HEK293 (cell line): ENCODE results near the gene FADS6.

Experiments used
- CTCF ChIA-PET: fragments of 350-600 bp; formaldehyde crosslinking; extraction: SDS; loops from one replicate; lab custom pipeline; 2021; ENCODE audit warnings: antibody characterized with exemption; lab: Yijun Ruan, JAX
- POLR2A ChIA-PET: fragments of 300-600 bp; formaldehyde crosslinking; extraction: SDS; loops from one replicate; lab custom pipeline; 2020; ENCODE audit warnings: antibody characterized with exemption, inconsistent platforms; lab: Yijun Ruan, JAX
- H3K27ac ChIP-seq: fragments of 200-500 bp; sonication (Bioruptor generic); 2 replicates; pipeline ENCODE4 v1.5.1; 2014; ENCODE audit warnings: low read depth, low read length, control low read depth, inconsistent platforms; ENCODE audit errors: extremely low read depth
- H3K36me3 ChIP-seq, 2 experiments: fragments of 200-500 bp in 1 of 2; sonication (Bioruptor generic) in 1 of 2; 1 replicate in 1 of 2; 2 replicates in 1 of 2; pipeline ENCODE4 v1.5.1; 2014 to 2017; ENCODE audit warnings: inconsistent platforms in 2 of 2, low read length in 2 of 2; ENCODE audit not compliant: control insufficient read depth in 2 of 2, insufficient read depth in 1 of 2
- H3K4me1 ChIP-seq: fragments of 200-500 bp; sonication (Bioruptor generic); 2 replicates; pipeline ENCODE4 v1.5.1; 2014; ENCODE audit warnings: mild to moderate bottlenecking, low read length, inconsistent platforms; ENCODE audit not compliant: control insufficient read depth, insufficient read depth
- H3K4me3 ChIP-seq: 2 replicates; pipeline ENCODE4 v1.5.1; 2011; ENCODE audit warnings: low read depth, mild to moderate bottlenecking, control low read depth, low read length, moderate library complexity
- H3K9me3 ChIP-seq: fragments of 200-500 bp; sonication (Bioruptor generic); 2 replicates; pipeline ENCODE4 v1.5.1; 2014; ENCODE audit warnings: low read depth, low read length, inconsistent platforms; ENCODE audit not compliant: control insufficient read depth, insufficient read depth
- BCL11A ChIP-seq: fragments of 450-650 bp; formaldehyde crosslinking; IDR thresholded peaks from 2 replicates; pipeline ENCODE4 v1.5.1; 2016; ENCODE audit warnings: low read depth, missing biosample characterization, missing genetic modification characterization
- CTCF ChIP-seq: fragments of 450-650 bp; formaldehyde crosslinking; IDR thresholded peaks from 2 replicates; pipeline ENCODE4 v1.5.1; 2016; ENCODE audit warnings: missing biosample characterization, missing genetic modification characterization
- OVOL3 ChIP-seq: fragments of 450-650 bp; formaldehyde crosslinking; IDR thresholded peaks from 2 replicates; pipeline ENCODE4 v1.5.1; 2016; ENCODE audit warnings: missing biosample characterization, missing genetic modification characterization
- SCRT1 ChIP-seq: fragments of 450-650 bp; formaldehyde crosslinking; IDR thresholded peaks from 2 replicates; pipeline ENCODE4 v1.5.1; 2016; ENCODE audit warnings: missing biosample characterization, missing genetic modification characterization, borderline replicate concordance
- SCRT2 ChIP-seq: fragments of 450-650 bp; formaldehyde crosslinking; IDR thresholded peaks from 2 replicates; pipeline ENCODE4 v1.5.1; 2016; ENCODE audit warnings: missing biosample characterization, missing genetic modification characterization
- SP3 ChIP-seq: fragments of 450-650 bp; formaldehyde crosslinking; IDR thresholded peaks from 2 replicates; pipeline ENCODE4 v1.5.1; 2016; ENCODE audit warnings: missing biosample characterization, missing genetic modification characterization
- TRIM28 ChIP-seq: IDR thresholded peaks from 2 replicates; pipeline ENCODE4 v1.6.1; 2011; ENCODE audit warnings: low read length, control low read depth, borderline replicate concordance
- WT1 ChIP-seq: fragments of 450-650 bp; formaldehyde crosslinking; IDR thresholded peaks from 2 replicates; pipeline ENCODE4 v1.5.1; 2016; ENCODE audit warnings: missing biosample characterization, missing genetic modification characterization
- ZBTB10 ChIP-seq: fragments of 450-650 bp; formaldehyde crosslinking; IDR thresholded peaks from 2 replicates; pipeline ENCODE4 v1.5.1; 2016; ENCODE audit warnings: missing biosample characterization, missing genetic modification characterization
- ZBTB21 ChIP-seq: fragments of 450-650 bp; formaldehyde crosslinking; IDR thresholded peaks from 2 replicates; pipeline ENCODE4 v1.5.1; 2017; ENCODE audit warnings: missing biosample characterization, missing genetic modification characterization
- ZFHX2 ChIP-seq: fragments of 450-650 bp; formaldehyde crosslinking; conservative IDR thresholded peaks from 2 replicates; pipeline ENCODE4 v1.5.1; 2016; ENCODE audit warnings: missing biosample characterization, missing genetic modification characterization
- ZFP3 ChIP-seq: fragments of 450-650 bp; formaldehyde crosslinking; IDR thresholded peaks from 2 replicates; pipeline ENCODE4 v1.5.1; 2016; ENCODE audit warnings: low read depth, missing biosample characterization, missing genetic modification characterization
- ZFP69B ChIP-seq: fragments of 450-650 bp; formaldehyde crosslinking; IDR thresholded peaks from 2 replicates; pipeline ENCODE4 v1.5.1; 2016; ENCODE audit warnings: missing biosample characterization, missing genetic modification characterization
- ZNF10 ChIP-seq: fragments of 450-650 bp; formaldehyde crosslinking; IDR thresholded peaks from 2 replicates; pipeline ENCODE4 v1.5.1; 2017; ENCODE audit warnings: missing biosample characterization, missing genetic modification characterization
- ZNF114 ChIP-seq: fragments of 450-650 bp; formaldehyde crosslinking; IDR thresholded peaks from 2 replicates; pipeline ENCODE4 v1.5.0; 2017; ENCODE audit warnings: missing biosample characterization, missing genetic modification characterization
- ZNF211 ChIP-seq: fragments of 450-650 bp; formaldehyde crosslinking; IDR thresholded peaks from 2 replicates; pipeline ENCODE4 v1.5.1; 2016; ENCODE audit warnings: low read depth, missing biosample characterization, missing genetic modification characterization
- ZNF391 ChIP-seq: fragments of 450-650 bp; formaldehyde crosslinking; IDR thresholded peaks from 2 replicates; pipeline ENCODE4 v1.5.1; 2016; ENCODE audit warnings: low read depth, missing biosample characterization, missing genetic modification characterization, borderline replicate concordance
- ZNF404 ChIP-seq: fragments of 450-650 bp; formaldehyde crosslinking; IDR thresholded peaks from 2 replicates; pipeline ENCODE4 v1.5.1; 2017; ENCODE audit warnings: missing biosample characterization, missing genetic modification characterization
- ZNF501 ChIP-seq: fragments of 450-650 bp; formaldehyde crosslinking; IDR thresholded peaks from 2 replicates; pipeline ENCODE4 v1.5.1; 2016; ENCODE audit warnings: missing biosample characterization, missing genetic modification characterization
- ZNF514 ChIP-seq: fragments of 450-650 bp; formaldehyde crosslinking; IDR thresholded peaks from 2 replicates; pipeline ENCODE4 v1.5.1; 2016; ENCODE audit warnings: missing biosample characterization, missing genetic modification characterization
- ZNF580 ChIP-seq: fragments of 450-650 bp; formaldehyde crosslinking; IDR thresholded peaks from 2 replicates; pipeline ENCODE4 v1.5.1; 2016; ENCODE audit warnings: missing biosample characterization, missing genetic modification characterization
- ZNF596 ChIP-seq: fragments of 450-650 bp; IDR thresholded peaks from 2 replicates; pipeline ENCODE4 v1.5.0; 2018; ENCODE audit warnings: missing biosample characterization, mild to moderate bottlenecking, missing genetic modification characterization, moderate library complexity
- ZNF785 ChIP-seq: fragments of 450-650 bp; formaldehyde crosslinking; IDR thresholded peaks from 2 replicates; pipeline ENCODE4 v1.5.1; 2016; ENCODE audit warnings: missing biosample characterization, missing genetic modification characterization
- TF ChIP-seq, protein P1 (sequence below): fragments of 450-650 bp; formaldehyde crosslinking; IDR thresholded peaks from 2 replicates; pipeline ENCODE4 v1.5.1; 2016; ENCODE audit warnings: missing biosample characterization, missing genetic modification characterization
- TF ChIP-seq, protein P2 (sequence below): fragments of 450-650 bp; formaldehyde crosslinking; IDR thresholded peaks from 2 replicates; pipeline ENCODE4 v1.5.1; 2016; ENCODE audit warnings: missing biosample characterization, missing genetic modification characterization, low read depth
- TF ChIP-seq, protein P3 (sequence below): fragments of 450-650 bp; formaldehyde crosslinking; IDR thresholded peaks from 2 replicates; pipeline ENCODE4 v1.5.1; 2016; ENCODE audit warnings: missing biosample characterization, missing genetic modification characterization
- TF ChIP-seq, protein P4 (sequence below): IDR thresholded peaks from 2 replicates; pipeline ENCODE4 v1.6.1; 2011; ENCODE audit warnings: mild to moderate bottlenecking, low read depth, low read length, borderline replicate concordance

FADS6 gene

GRCh38 chr17:74864866-74865395 lies 28.5 kb downstream of the FADS6 start:
- POLR2A ChIA-PET: interaction anchor here (0.5 to 5.0 kb wide), 5 partner anchors 8 to 124 kb away, joined by 3 to 40 read pairs (median 3); partner anchors contain the start of gene FDXR
- H3K27ac ChIP-seq: no peak overlapping the region
- TF ChIP-seq SCRT2 (tag by site-specific recombination) (peak; percentile 99), OVOL3 (tag by site-specific recombination) (no peak), ZNF114 (tag by site-specific recombination) (no peak), ZNF211 (tag by site-specific recombination) (no peak), WT1 (tag by site-specific recombination) (no peak), ZFP3 (tag by site-specific recombination) (no peak), ZBTB21 (tag by site-specific recombination) (no peak), SP3 (tag by site-specific recombination) (no peak; the same call in 1 of the 2 replicates), TRIM28 (no peak), SCRT1 (tag by site-specific recombination) (peak; percentile 99), BCL11A (peak; percentile 71; the same call in 1 of the 2 replicates), CTCF (tag by site-specific recombination) (peak; percentile 85), ZNF404 (no peak), ZFHX2 (tag by site-specific recombination) (no peak), ZNF785 (no peak), ZNF391 (tag by site-specific recombination) (no peak), ZBTB10 (tag by site-specific recombination) (no peak), ZFP69B (peak; percentile 54; the same call in 1 of the 2 replicates), ZNF580 (tag by site-specific recombination) (no peak), ZNF501 (tag by site-specific recombination) (no peak), ZNF10 (tag by site-specific recombination) (0 out of 2 replicates have a peak, but pooled peaks have one; percentile 40), ZNF596 (tag by site-specific recombination) (no peak), ZNF514 (tag by site-specific recombination) (no peak)
- TF ChIP-seq, protein P1, sequence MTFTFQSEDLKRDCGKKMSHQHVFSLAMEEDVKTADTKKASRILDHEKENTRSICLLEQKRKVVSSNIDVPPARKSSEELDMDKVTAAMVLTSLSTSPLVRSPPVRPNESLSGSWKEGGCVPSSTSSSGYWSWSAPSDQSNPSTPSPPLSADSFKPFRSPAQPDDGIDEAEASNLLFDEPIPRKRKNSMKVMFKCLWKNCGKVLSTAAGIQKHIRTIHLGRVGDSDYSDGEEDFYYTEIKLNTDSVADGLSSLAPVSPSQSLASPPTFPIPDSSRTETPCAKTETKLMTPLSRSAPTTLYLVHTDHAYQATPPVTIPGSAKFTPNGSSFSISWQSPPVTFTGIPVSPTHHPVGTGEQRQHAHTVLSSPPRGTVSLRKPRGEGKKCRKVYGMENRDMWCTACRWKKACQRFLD: no peak
- TF ChIP-seq, protein P2, sequence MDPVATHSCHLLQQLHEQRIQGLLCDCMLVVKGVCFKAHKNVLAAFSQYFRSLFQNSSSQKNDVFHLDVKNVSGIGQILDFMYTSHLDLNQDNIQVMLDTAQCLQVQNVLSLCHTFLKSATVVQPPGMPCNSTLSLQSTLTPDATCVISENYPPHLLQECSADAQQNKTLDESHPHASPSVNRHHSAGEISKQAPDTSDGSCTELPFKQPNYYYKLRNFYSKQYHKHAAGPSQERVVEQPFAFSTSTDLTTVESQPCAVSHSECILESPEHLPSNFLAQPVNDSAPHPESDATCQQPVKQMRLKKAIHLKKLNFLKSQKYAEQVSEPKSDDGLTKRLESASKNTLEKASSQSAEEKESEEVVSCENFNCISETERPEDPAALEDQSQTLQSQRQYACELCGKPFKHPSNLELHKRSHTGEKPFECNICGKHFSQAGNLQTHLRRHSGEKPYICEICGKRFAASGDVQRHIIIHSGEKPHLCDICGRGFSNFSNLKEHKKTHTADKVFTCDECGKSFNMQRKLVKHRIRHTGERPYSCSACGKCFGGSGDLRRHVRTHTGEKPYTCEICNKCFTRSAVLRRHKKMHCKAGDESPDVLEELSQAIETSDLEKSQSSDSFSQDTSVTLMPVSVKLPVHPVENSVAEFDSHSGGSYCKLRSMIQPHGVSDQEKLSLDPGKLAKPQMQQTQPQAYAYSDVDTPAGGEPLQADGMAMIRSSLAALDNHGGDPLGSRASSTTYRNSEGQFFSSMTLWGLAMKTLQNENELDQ (tag by site-specific recombination): no peak
- TF ChIP-seq, protein P3, sequence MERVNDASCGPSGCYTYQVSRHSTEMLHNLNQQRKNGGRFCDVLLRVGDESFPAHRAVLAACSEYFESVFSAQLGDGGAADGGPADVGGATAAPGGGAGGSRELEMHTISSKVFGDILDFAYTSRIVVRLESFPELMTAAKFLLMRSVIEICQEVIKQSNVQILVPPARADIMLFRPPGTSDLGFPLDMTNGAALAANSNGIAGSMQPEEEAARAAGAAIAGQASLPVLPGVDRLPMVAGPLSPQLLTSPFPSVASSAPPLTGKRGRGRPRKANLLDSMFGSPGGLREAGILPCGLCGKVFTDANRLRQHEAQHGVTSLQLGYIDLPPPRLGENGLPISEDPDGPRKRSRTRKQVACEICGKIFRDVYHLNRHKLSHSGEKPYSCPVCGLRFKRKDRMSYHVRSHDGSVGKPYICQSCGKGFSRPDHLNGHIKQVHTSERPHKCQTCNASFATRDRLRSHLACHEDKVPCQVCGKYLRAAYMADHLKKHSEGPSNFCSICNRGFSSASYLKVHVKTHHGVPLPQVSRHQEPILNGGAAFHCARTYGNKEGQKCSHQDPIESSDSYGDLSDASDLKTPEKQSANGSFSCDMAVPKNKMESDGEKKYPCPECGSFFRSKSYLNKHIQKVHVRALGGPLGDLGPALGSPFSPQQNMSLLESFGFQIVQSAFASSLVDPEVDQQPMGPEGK (tag by site-specific recombination): peak; percentile 40; the same call in 1 of the 2 replicates
- TF ChIP-seq, protein P4, sequence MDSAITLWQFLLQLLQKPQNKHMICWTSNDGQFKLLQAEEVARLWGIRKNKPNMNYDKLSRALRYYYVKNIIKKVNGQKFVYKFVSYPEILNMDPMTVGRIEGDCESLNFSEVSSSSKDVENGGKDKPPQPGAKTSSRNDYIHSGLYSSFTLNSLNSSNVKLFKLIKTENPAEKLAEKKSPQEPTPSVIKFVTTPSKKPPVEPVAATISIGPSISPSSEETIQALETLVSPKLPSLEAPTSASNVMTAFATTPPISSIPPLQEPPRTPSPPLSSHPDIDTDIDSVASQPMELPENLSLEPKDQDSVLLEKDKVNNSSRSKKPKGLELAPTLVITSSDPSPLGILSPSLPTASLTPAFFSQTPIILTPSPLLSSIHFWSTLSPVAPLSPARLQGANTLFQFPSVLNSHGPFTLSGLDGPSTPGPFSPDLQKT: no peak

More at GRCh38 chr17:74864866-74865395, 28.5 kb downstream of the FADS6 start:
- Histone ChIP-seq H3K4me1 (0 out of 2 replicates have a peak, but pooled peaks cover 2% of the 10 kb centered on the region), H3K36me3 (peaks cover 0 to 69% of the 10 kb centered on the region in 2 experiments; a peak in 1 of 3 replicates), H3K9me3 (no peaks in the 10 kb centered on the region), H3K4me3 (no peak overlapping the region)
- CTCF ChIA-PET: interaction anchor here (0.5 to 14.4 kb wide), 40 partner anchors 8 to 542 kb away, joined by 3 to 338 read pairs (median 4); partner anchors contain the start of genes FDXR and OTOP2
